GM12874 (cell line): Measurements from ENCODE around the gene UQCRC1.

Source experiments
- CTCF ChIP-seq: IDR thresholded peaks from 2 replicates; pipeline ENCODE4 v1.5.1; 2011; ENCODE audit warnings: low read depth, mild to moderate bottlenecking, control low read depth, low read length, moderate library complexity; ENCODE audit not compliant: insufficient read depth

Gene UQCRC1

GRCh38 chr3:48567500-48567899 lies 41.9 kb downstream of the UQCRC1 start:
- no peak for TF ChIP-seq CTCF

- no peak for TF ChIP-seq CTCF
Measured at GRCh38 chr3:48567090-48567489, 42.4 kb downstream of the UQCRC1 start.

GRCh38 chr3:48566401-48566760 lies 43.1 kb downstream of the UQCRC1 start:
- TF ChIP-seq CTCF, result no peak

- no peak for TF ChIP-seq CTCF
Measured at GRCh38 chr3:48565591-48566400, 43.6 kb downstream of the UQCRC1 start.

GRCh38 chr3:48565186-48565585 lies 44.3 kb downstream of the UQCRC1 start:
- TF ChIP-seq CTCF, result no peak

- no peak for TF ChIP-seq CTCF
Measured at GRCh38 chr3:48564667-48565066, 44.8 kb downstream of the UQCRC1 start.

- TF ChIP-seq CTCF, result no peak
Measured at GRCh38 chr3:48564022-48564421, 45.4 kb downstream of the UQCRC1 start.
